Stimulated activated CD4-positive, alpha-beta T cell treated with anti-CD3 and anti-CD28 coated beads, TNF-alpha, amount 100 ng/mL, for 48 hours (primary cell): Measurements from ENCODE around the gene NCMAP.

ENCODE experiments used
- DNase-seq, 3 donors: peaks; one replicate each; pipeline ENCODE4 v3.0.0-alpha.2; 2020; ENCODE audit warnings: low read depth in 3 of 3

Gene NCMAP

DNA sequence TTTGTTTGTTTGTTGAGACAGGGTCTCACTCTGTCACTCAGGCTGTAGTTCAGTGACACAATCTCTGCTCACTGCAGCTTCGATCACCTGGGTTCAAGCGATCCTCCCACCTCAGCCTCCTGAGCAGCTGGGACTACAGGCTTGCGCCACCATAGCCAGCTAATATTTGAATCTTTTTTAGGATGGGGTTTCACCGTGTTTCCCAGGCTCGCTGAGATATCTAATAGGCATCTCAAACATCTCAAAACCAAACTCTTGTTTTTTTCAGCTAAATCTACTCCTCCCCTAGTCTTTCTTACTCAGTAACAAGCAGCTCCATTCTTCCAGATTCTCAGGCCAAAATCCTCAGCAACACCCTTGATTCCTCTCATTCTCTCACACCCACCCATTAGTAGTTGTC is 65.2 kb downstream of the NCMAP start:
- DNase-seq, result no peak

DNA sequence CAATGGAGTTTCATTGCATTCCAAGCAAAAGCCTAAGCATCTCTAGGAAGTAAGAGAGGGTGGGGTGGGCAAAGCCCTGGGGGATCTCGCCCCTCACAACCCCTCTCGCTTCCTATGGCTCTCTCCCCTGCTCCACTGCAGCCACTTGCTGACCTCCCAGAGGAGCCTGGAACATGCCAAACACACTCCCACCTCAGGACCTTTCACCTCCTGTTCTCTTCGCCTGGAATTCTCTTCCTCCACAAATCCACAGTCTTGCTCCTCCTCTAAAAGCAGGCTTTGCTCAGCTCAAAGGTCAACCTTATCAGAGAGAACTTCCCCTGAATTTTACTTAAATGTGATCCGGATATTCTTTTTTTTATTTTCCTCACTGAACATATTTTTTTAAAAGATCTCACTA is 66.3 kb downstream of the NCMAP start:
- DNase-seq, result no peak

DNA sequence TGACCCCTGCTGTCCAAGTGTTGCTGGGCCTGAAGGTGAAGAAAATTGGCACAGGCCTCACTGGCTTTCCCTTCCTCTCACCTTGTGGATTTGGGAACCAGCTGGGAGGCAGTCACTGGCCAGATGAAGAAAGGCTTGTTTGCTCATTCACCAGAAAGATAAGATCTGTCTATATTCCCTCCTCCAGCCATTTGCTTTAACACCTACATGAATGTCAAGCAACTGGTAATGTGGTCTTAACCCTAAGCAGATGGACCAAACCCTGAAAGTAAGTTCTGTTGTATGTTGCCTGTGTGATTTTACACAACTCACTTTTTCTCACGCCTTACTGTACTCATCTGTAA is 76.9 kb downstream of the NCMAP start:
- DNase-seq, result no peak

DNA sequence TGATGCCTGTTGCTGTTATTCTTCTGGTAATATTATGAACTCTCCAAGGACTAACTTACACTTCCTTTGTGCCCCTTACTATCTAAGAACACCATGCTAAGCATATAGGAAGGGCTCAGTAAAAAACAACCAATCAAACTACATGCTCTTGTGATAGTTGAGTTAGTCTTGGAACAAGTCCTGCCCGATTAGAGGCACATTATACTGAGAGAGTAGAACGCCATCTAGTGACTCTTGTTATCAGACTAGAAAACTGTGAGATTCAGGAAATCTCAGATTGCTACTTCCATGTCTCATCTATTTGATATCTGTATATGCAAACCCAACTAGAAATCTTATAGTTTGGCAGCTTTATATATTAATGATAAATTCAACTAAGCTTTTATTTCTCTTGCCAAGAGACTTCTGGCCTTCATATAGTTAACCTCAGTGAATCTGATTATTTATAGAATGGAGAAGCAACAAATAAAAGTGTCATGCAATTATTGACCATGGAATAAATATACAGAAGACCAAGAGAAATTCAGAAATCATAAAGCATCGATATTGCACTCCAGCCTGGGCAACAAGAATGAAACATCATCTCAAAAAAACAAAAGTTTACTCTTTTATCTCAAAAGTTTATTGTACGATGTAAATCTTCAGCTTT is 79.4 kb downstream of the NCMAP start:
- DNase-seq, result no peak

DNA sequence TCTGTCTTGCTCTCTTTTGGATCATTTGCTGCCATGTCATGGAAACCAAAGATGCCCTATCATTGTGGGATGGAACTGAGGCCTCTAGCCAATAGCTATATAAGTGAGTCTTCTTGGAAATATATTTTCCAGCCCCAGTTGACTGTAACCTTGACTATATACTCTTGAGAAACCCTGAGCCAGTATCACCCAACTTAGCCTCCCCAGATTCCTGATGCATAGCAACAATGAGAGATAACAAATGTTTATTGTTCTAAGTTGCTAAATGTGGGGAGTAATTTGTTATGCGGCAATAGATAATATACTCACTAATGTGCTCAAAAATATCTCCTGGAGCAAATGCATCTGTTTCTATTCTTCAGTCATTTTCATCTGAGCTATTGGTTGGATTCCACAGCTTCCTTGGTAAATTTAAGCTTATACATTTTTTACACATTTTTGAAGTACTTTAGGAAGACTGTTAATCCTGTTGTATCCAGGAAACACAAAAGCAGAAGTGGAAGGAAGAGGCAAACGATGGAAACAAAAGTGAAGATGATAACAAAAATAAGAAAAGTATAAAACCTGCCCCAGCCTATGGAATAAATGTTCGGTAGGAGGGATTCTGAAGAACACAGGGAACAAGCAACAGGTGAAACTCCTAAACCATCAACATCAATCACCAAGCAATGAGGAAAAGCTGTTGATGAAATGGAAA is 80.9 kb downstream of the NCMAP start:
- no peak for DNase-seq

DNA sequence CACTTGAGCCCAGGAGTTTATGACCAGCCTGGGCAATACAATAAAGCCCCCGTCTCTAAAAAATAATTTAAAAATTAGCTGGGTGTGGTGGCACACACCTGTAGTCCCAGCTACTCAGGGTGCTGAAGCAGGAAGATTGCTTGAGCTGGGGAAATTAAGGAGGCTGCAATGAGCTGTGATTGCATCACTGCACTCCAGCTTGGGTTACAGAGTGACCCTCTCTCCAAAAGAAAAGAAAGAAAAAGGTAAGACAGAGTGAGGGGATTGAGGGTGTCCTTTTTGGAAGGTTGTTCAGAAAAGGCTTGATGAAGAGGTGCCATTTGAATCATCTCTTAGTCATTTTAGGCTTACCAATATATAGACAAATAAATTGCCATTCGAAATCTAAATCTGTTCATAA is 83.2 kb downstream of the NCMAP start:
- DNase-seq, result no peak

DNA sequence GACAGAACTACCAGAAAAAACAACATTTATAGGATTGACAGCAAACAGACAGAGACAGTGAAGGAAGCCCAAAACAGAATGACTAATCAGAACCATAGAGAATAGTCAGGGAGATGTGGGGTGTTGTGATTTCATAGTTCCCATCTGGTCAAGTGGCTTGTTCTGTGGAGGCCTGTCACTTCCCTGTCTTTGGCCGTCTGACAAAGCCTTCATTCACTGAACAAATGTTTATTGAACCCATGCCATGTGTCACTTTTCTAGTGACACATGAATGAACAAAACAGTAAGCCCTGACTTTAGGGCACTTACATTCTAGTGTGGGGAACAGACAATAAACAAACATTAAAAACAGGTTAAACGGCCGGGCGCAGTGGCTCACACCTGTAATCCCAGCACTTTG is 84.0 kb downstream of the NCMAP start:
- no peak for DNase-seq

DNA sequence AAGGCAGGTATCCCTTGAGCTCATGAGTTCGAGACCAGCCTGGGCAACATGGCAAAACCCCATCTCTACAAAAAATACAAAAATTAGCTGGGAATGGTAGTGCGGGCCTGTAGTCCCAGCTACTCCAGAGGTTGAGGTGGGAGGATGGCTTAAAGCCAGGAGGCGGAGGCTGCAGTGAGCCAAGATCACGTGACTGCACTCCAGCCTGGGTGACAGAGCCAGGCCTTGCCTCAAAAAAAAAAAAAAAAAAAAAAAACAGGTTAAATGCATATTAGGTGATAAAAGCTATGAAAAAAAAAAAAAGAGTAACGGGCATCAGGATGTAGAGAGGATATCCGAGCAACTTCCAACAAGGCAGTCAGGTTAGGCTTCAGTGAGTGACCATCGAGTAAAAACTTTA is 84.4 kb downstream of the NCMAP start:
- no peak for DNase-seq

DNA sequence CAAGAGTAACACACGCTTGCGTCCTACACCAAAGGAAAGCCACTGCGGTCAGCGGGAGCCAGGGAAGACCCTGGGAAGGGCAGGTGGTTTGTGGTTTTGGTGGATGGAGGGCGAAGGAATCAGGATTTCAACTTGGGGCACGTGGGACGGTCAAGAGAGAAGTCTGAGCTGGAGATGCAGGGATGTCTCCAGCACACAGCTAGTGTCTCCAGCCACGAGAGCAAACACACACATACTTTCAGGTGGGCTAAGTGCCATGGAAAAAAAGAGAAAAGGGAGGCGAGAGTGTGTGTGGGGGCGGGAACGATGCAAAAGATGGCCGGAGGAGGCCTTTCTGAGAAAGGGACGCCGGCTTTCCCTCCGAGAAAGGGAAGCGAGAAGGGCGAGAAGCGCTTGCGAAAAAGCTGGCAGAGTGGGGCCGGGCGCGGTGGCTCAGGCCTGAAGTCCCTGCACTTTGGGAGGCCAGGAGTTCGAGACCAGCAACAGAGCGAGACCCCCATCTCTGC is 85.8 kb downstream of the NCMAP start:
- DNase-seq, result peak in 1 of 3 donors; percentile 30

DNA sequence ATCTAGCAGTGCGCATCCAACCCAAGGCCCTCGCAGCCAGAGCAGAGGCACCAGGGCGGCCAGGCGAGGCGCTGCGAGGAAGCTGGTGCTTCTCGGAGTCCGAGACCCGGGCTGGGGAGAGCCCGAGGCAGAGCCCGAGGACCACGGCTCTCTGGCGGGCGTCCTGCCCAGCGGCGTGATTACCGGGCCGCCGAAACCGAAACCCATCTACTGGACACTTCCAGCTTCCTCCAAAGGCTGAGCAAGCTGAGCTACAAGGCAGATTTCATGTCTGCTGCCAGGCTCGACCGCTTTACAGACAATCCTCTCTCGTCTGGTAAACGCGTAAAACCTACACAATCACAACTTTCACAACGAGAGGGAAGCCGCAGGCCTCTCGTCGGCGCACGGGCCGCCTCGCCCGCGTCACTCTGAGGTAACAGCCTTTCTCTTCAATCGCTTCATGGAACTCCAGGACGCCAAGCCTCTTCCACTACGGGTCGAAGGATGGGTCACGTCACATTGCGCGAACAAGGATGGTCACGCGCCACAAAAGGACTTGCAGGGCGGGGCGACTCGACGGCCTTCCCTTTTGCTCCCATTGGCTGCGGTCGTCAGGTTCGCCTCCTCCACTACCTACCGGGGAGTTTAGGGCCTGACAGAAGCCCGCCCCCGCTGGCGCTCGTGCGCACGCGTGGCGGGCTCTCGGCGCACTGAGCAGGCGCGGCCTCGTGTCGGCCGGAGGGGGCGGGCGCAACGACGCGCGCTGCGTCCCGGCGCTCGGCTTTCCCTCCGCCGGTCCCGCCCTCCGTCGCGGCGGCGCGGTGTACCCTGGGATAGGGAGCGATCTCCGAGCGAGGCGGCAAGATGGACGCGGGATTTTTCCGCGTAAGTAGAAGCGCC is 86.8 kb downstream of the NCMAP start, which contains the start of gene SRRM1:
TSS of gene SRRM1 (plus strand) at position 822 of the 882 bp plus-strand sequence. CDS start at position 847, 25 bp downstream.
- peak; percentile 96 to 100 (median 98) for DNase-seq

DNA sequence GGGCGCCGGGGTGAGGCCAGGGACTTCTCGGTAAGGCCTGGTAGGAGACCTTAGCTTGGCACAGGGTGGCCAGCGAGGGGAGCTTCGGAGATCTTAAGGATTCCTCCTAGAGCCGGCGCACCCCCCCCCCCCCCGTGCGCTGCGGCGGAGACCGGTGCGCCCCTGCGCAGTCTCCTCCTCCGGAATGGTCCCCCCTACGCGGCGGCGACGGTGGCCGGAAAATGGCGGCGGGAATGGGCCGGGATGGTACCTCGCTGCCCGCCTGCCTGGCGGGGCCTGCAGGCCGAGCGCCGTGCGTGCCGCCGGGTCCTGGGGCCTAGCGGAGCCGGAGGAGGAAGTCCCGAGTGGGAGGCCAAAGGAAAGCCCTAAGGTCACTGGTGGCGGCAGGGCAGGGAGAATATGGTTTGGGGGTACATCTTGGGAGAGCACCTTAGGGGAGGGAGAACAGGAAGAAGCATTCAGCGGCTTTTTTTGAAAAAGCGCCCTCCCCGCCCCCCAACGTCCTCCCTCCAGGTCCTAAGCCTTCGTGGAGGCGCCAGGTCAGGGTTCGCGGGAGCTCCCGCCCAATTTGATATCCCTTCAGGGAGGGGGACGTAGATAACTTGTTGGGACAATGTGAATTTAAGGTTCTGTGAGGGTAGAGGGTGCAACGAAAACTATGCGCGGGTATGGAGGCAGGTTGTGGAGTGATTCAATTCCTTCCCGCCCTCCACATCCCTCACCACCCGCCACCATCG is 87.6 kb downstream of the NCMAP start:
- peak in 1 of 3 donors; percentile 17 for DNase-seq

DNA sequence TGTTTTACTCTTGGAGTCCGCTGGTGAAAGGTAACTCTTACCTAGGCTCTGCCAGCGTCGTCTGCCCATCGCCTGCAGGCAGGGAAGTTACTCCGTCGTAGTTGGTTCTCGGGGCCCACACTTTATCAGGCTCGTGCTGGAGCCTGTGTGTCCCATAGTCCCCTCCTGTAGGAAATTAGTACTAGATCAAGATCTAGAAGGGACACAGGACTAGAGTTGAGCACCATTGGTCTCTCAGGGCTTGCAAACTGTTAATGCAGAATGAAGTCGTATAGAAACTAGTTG is 88.2 kb downstream of the NCMAP start:
- DNase-seq, result peak in 1 of 3 donors; percentile 23

DNA sequence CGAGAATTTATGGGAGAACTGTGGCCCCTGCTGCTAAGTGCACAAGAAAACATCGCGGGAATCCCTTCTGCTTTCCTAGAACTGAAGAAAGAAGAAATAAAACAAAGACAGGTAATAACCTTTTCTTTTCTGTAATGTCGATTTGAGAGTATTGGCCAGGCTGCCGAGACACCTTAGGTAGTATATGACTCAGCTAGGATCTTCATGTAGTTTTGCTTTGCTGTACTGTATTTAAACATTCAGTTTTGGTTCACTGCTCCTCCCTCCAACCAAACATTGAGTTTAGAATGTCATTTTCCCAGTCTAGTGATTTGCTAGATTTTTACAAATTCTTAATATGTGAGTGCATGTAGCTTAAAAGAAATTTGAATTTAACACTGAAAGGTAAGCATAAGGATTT is 93.0 kb downstream of the NCMAP start:
- no peak for DNase-seq

DNA sequence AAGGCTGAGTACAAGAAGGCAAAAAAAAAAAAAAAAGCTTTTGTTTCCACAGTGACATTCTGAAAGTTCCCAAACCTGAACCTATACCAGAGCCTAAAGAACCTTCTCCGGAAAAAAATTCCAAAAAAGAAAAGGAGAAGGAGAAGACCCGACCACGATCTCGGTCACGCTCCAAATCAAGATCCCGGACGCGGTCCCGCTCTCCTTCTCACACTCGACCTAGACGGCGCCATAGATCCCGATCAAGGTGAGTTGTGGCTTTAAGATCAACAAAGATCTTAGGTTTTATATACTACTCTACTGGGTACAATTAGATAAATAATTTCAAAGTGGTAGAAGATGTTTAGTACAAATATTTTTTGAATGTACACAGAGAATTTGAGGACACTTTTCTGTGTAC is 96.5 kb downstream of the NCMAP start:
- DNase-seq, result no peak

DNA sequence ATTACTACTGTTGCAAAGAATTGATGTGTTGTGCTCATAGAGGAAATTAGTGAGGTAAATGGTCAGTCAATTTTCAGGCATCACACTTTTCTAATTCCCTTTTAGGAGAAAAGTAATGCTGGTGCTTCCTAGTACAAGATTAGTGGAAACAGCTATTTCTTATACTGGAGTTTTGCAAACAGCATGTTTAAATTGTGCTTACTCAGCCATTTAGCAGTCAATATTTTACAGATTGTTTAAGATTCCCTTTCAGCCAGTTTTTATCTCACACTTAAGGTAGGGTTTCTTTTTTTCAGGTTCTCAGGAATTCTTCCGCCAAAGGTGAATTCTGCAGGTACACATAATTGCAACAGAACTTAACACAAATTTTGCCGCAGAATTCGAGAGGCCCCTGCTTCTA is 98.1 kb downstream of the NCMAP start:
- DNase-seq, result no peak

DNA sequence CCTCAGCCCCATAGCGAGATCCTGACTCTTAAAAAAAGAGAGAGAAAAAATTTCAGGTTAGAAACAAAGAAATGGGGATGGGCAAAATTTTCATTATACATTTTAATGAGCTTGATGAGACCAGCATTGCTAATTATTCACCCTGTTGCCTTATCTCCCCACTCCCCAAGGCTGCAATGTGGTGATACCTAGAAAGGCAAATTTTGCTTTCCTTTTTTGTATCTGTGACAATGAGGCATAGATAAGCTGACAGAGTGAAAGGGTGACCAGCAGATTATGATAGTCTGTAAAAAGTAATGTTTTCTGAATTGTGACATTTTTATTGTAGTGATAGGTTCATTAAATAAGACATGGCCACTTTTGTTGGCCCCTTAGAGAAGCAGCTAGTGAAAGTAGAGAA is 100.2 kb downstream of the NCMAP start:
- DNase-seq, result no peak

DNA sequence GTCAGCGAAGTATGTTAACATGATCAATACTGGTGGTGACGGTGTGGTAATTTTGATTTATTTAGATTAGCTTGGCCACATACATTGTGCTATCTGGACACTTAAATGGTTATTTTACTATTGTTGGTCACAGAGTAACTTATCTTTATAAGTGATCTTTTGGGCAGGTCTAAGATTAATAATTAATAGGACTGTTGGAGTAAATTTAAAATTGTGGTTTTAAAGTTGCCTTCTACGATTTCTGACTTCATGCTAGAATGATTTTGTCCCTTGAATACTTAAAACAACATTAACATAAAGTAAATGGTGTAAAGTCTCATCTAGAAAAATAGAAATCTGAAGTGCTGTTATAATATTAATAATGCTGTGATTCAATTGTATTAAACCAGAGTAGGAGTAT is 101.9 kb downstream of the NCMAP start:
- DNase-seq, result no peak
